NAMALWA (cell line): Measurements from ENCODE around the gene DNAH8.

Source experiments
- DNase-seq: peaks from one replicate; pipeline ENCODE4 v3.0.0-alpha.2; 2015; ENCODE audit warnings: low spot score

DNAH8 gene

GRCh38 chr6:39018103-39018502 is 303.0 kb downstream of the DNAH8 start:
- DNase-seq = no peak

- no peak for DNase-seq
Measured at GRCh38 chr6:39020136-39020535, 305.0 kb downstream of the DNAH8 start.

GRCh38 chr6:39021041-39021440 is 305.9 kb downstream of the DNAH8 start:
- DNase-seq = no peak

GRCh38 chr6:39021779-39022178 is 306.7 kb downstream of the DNAH8 start:
- DNase-seq = no peak

GRCh38 chr6:39026175-39026574 is 311.1 kb downstream of the DNAH8 start:
- no peak for DNase-seq

GRCh38 chr6:39029156-39030011 is 314.3 kb downstream of the DNAH8 start:
- DNase-seq = peak; percentile 56

GRCh38 chr6:39035681-39036080 is 320.6 kb downstream of the DNAH8 start:
- no peak for DNase-seq

- no peak for DNase-seq
Measured at GRCh38 chr6:39037082-39037508, 322.0 kb downstream of the DNAH8 start.

- no peak for DNase-seq
Measured at GRCh38 chr6:39037707-39038106, 322.6 kb downstream of the DNAH8 start.

- DNase-seq = no peak
Measured at GRCh38 chr6:39040080-39040673, 325.1 kb downstream of the DNAH8 start.

- DNase-seq = no peak
Measured at GRCh38 chr6:39041072-39041471, 326.0 kb downstream of the DNAH8 start.

GRCh38 chr6:39043776-39044175 is 328.7 kb downstream of the DNAH8 start:
- DNase-seq = no peak

GRCh38 chr6:39044181-39044580 is 329.1 kb downstream of the DNAH8 start:
- no peak for DNase-seq

GRCh38 chr6:39047434-39048327 is 332.6 kb downstream of the DNAH8 start:
- DNase-seq = no peak

- no peak for DNase-seq
Measured at GRCh38 chr6:39048481-39049399, 333.6 kb downstream of the DNAH8 start, which contains the start of gene GLP1R. Gene GLP1R, plus strand, starts transcription at chr6:39048781. Its CDS starts 60 bp downstream, at chr6:39048841.

GRCh38 chr6:39049575-39050283 is 334.6 kb downstream of the DNAH8 start:
- DNase-seq = no peak

- DNase-seq = no peak
Measured at GRCh38 chr6:39050453-39051112, 335.5 kb downstream of the DNAH8 start.

GRCh38 chr6:39051399-39052122 is 336.4 kb downstream of the DNAH8 start:
- DNase-seq = no peak

GRCh38 chr6:39053016-39053624 is 338.0 kb downstream of the DNAH8 start:
- DNase-seq = no peak
